ENCODE measurements around the gene STXBP6.
"Not testable (repeated sequence)": the region's sequence is repeated elsewhere in the genome, so short reads cannot be mapped to it uniquely, and the experiment has no call there.

DNA sequence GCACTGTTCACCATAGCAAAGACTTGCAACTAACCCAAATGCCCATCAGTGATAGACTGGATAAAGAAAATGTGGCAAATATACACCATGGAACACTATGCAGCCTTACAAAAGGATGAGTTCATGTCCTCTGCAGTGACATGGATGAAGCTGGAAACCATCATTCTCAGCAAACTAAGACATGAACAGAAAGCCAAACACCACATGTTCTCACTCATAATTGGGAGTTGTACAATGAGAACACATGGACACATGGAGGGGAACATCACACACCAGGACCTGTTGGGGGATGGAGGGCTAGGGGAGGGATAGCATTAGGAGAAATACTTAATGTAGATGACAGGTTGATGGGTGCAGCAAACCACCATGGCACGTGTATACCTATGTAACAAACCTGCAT is 276.4 kb downstream of the STXBP6 start:
- not testable (repeated sequence) for TF ChIP-seq ZBTB8A (tag by site-specific recombination; IDR thresholded peaks at IDR 0.05); ZNF23 (tag by site-specific recombination; IDR thresholded peaks at IDR 0.05; ENCODE audit: borderline replicate concordance); CTCF (tag by site-specific recombination; IDR thresholded peaks at IDR 0.05); ZNF274 (IDR thresholded peaks at IDR 0.05; ENCODE audit: low read length); ZNF274 (tag by site-specific recombination; IDR thresholded peaks at IDR 0.05; ENCODE audit: borderline replicate concordance); ZNF558 (tag by site-specific recombination; IDR thresholded peaks at IDR 0.05); ZNF10 (tag by site-specific recombination; IDR thresholded peaks at IDR 0.05); ZNF37A (tag by site-specific recombination; IDR thresholded peaks at IDR 0.05)

All from HEK293 (cell line).